Stomach (tissue), 9 donors: ENCODE results near the gene RBBP5. TPM values are rescaled to one million over a fixed set of nuclear protein-coding genes. Genes with fewer than 3 reads are reported as not detected.

Source experiments
- DNase-seq, 2 donors: peaks; one replicate each; pipeline versions ENCODE4 v3.0.0 to v3.0.0-alpha.2; 2013 to 2019
- H3K27ac ChIP-seq, 5 donors: fragments of 200-600 bp in 4 of 5; sonication (generic) in 4 of 5; one replicate each; pipeline ENCODE4 v1.5.1; 2013 to 2019; ENCODE audit warnings: mild to moderate bottlenecking in 1 of 5, moderate library complexity in 1 of 5
- H3K27me3 ChIP-seq, 3 donors: fragments of 200-600 bp; sonication (generic); one replicate each; pipeline ENCODE4 v1.5.1; 2017 to 2019; ENCODE audit warnings: mixed run types in 1 of 3
- H3K36me3 ChIP-seq, 4 donors: fragments of 200-600 bp; sonication (generic); 1 replicate in 3 of 4; 2 replicates in 1 of 4; pipeline ENCODE4 v1.5.1; 2016 to 2019
- H3K4me1 ChIP-seq, 4 donors: fragments of 200-600 bp; sonication (generic); one replicate each; pipeline ENCODE4 v1.5.1; 2016 to 2019
- H3K4me3 ChIP-seq, 4 donors: fragments of 200-600 bp; sonication (generic) in 3 of 4; one replicate each; pipeline ENCODE4 v1.5.1; 2016 to 2019; ENCODE audit warnings: mild to moderate bottlenecking in 1 of 4
- H3K9me3 ChIP-seq, 4 donors: fragments of 200-600 bp; sonication (generic); one replicate each; pipeline ENCODE4 v1.5.1; 2016 to 2019
- CTCF ChIP-seq, 7 experiments: fragments of 450-650 bp in 4 of 7; fragments of 200-600 bp in 3 of 7; sonication (generic) in 3 of 7; IDR thresholded peaks; one replicate each; pipeline ENCODE4 v1.5.1; 2016 to 2019; ENCODE audit warnings: antibody characterized with exemption in 7 of 7, control low read depth in 2 of 7, mild to moderate bottlenecking in 1 of 7
- EP300 ChIP-seq: sonication (generic); formaldehyde crosslinking; IDR thresholded peaks from one replicate; pipeline ENCODE4 v1.6.1; 2017; ENCODE audit warnings: antibody characterized with exemption
- POLR2A ChIP-seq, 4 donors: fragments of 450-650 bp; IDR thresholded peaks; one replicate each; pipeline ENCODE4 v1.6.1; 2016; ENCODE audit warnings: antibody characterized with exemption in 4 of 4, control low read depth in 2 of 4, mild to moderate bottlenecking in 1 of 4, moderate library complexity in 1 of 4
- POLR2AphosphoS5 ChIP-seq, 3 donors: sonication (generic); formaldehyde crosslinking; IDR thresholded peaks; one replicate each; pipeline ENCODE4 v1.6.1; 2016; ENCODE audit warnings: antibody characterized with exemption in 3 of 3
- WGBS, 5 donors: extraction: QIAGEN DNeasy Blood & Tissue Kit in 3 of 5; methylation state at CpG; one replicate each; pipeline versions ENCODE4 v1.1.5 to v1.1.7; 2013 to 2018; 5-methylcytosine and 5-hydroxymethylcytosine counted together
- intact Hi-C: fragments of 100-400 bp; cut with DNase I; formaldehyde crosslinking; loops from one replicate; pipeline ENCODE4 v1.15.1; 2023; ENCODE audit warnings: low total_unique reads
- polyA plus RNA-seq, 3 donors: library from polyadenylated mRNA; stranded (reverse); fragments of 200-250 nt; gene quantifications; one replicate each; pipeline ENCODE4 v1.2.3, GENCODE V29; 2013
- total RNA-seq, 5 donors: library from RNA; depleted of rRNA; stranded (reverse); fragments of >200 nt; gene quantifications; one replicate each; pipeline versions ENCODE4 v1.1.0 to v1.2.3, GENCODE V29; 2014 to 2016
- donor health status: healthy with polysubstance abuse.
- donor health status: Bipolar disorder and iron deficiency.
- donor health status: healthy.

The RBBP5 gene
- total and polyA plus RNA-seq, 8 donors = 1.4 to 13.4 (median 5.3) TPM

- WGBS, 5 donors = 92 to 97% (median 95%) methylated on average over 4 of the region's 4 CpGs
- H3K27me3 ChIP-seq = no peaks in the 10 kb centered on the region
- H3K9me3 ChIP-seq = no peaks in the 10 kb centered on the region
- TF ChIP-seq POLR2A (IDR thresholded peaks at IDR 0.05) = no peak
- TF ChIP-seq EP300 = no peak
- no peak for TF ChIP-seq POLR2AphosphoS5 (IDR thresholded peaks at IDR 0.05)
- no peak for TF ChIP-seq CTCF (IDR thresholded peaks at IDR 0.05)
- H3K36me3 ChIP-seq = peaks cover 28 to 99% (median 95%) of the 10 kb centered on the region in 4 donors
- no peaks in the 10 kb centered on the region for H3K4me1 ChIP-seq
- no peak overlapping the region for H3K27ac ChIP-seq
- intact Hi-C loops = no loop called here
- no peak for DNase-seq
- H3K4me3 ChIP-seq = no peak overlapping the region
Observed at GRCh38 chr1:205107327-205107726, 14.5 kb downstream of the RBBP5 start.

DNA sequence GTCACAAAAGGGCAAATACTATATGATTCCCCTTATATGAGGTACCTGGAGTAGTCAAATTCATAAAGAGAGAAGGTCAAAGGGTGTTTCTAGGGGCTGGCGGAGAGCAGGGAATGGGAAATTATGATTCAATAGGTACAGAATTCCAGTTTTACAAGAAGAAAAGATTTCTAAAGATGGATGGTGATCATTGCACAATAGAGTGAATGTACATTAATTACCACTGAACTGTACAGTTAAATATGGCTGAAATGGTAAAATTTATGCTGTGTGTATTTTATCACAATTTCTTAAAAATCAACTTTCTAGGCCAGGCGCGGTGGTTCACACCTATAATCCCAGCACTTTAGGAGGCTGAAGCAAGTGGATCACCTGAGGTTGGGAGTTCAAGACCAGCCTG is 19.4 kb downstream of the RBBP5 start:
- TF ChIP-seq POLR2AphosphoS5 (IDR thresholded peaks at IDR 0.05) = no peak
- no peak for TF ChIP-seq EP300
- no peak for TF ChIP-seq CTCF (IDR thresholded peaks at IDR 0.05)
- no peak for TF ChIP-seq POLR2A (IDR thresholded peaks at IDR 0.05)
- Histone ChIP-seq H3K9me3 (no peaks in the 10 kb centered on the region), H3K27ac (no peak overlapping the region), H3K4me3 (no peak overlapping the region), H3K36me3 (peaks cover 70 to 100% (median 97%) of the 10 kb centered on the region in 4 donors), H3K4me1 (no peaks in the 10 kb centered on the region), H3K27me3 (no peaks in the 10 kb centered on the region)
- no peak for DNase-seq
- intact Hi-C loops = no loop called here
- WGBS, 5 donors = 96 to 100% (median 98%) methylated on average over 3 of the region's 3 CpGs

GRCh38 chr1:205098242-205098641 is 23.5 kb downstream of the RBBP5 start:
- H3K9me3 ChIP-seq = no peaks in the 10 kb centered on the region
- no peak for DNase-seq
- peaks cover 83 to 99% (median 99%) of the 10 kb centered on the region in 4 donors for H3K36me3 ChIP-seq
- no peak overlapping the region for H3K27ac ChIP-seq
- intact Hi-C loops = no loop called here
- no peak overlapping the region for H3K4me3 ChIP-seq
- H3K27me3 ChIP-seq = no peaks in the 10 kb centered on the region
- no peaks in the 10 kb centered on the region for H3K4me1 ChIP-seq
- TF ChIP-seq EP300 (no peak), POLR2AphosphoS5 (IDR thresholded peaks at IDR 0.05) (no peak), POLR2A (IDR thresholded peaks at IDR 0.05) (no peak), CTCF (IDR thresholded peaks at IDR 0.05) (no peak)

DNA sequence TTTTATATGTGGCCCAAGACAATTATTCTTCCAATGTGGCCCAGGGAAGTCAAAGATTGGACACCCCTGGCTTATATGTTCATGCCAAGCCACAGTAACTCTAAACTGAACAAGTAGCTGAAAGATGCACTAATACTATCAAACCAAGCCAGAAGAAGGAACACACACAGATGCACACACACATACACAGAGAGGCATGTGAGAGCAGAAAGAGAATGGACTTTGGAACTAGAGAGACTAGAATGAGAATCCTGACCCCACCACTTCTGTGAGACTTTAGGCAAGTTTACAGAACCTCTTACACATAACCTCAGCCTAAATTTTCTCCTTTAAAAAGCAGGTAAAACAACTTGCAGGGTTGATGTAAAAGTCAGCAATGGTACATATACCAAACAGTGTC is 26.4 kb downstream of the RBBP5 start:
- Histone ChIP-seq H3K4me3 (no peak overlapping the region), H3K4me1 (no peaks in the 10 kb centered on the region), H3K27me3 (no peaks in the 10 kb centered on the region), H3K27ac (no peak overlapping the region), H3K9me3 (no peaks in the 10 kb centered on the region), H3K36me3 (peaks cover 71 to 98% (median 97%) of the 10 kb centered on the region in 4 donors)
- intact Hi-C loops = no loop called here
- no peak for TF ChIP-seq EP300
- TF ChIP-seq POLR2A (IDR thresholded peaks at IDR 0.05) = no peak
- no peak for TF ChIP-seq POLR2AphosphoS5 (IDR thresholded peaks at IDR 0.05)
- no peak for TF ChIP-seq CTCF (IDR thresholded peaks at IDR 0.05)
- no peak for DNase-seq
